Loucy (cell line): ENCODE measurements around the gene SEMA5A.

ENCODE experiments used
- H2AFZ ChIP-seq: fragments of 200-600 bp; sonication (generic); 2 replicates; pipeline ENCODE4 v1.6.0; 2016; ENCODE audit warnings: antibody characterized with exemption, mild to moderate bottlenecking, low read length, moderate library complexity
- H3F3A ChIP-seq: fragments of 200-600 bp; 2 replicates; pipeline ENCODE4 v1.6.0; 2016; ENCODE audit warnings: antibody characterized with exemption, low read depth, mild to moderate bottlenecking
- H3K27me3 ChIP-seq: fragments of 200-600 bp; sonication (generic); 2 replicates; pipeline ENCODE4 v1.6.1; 2014; ENCODE audit warnings: low read length, mild to moderate bottlenecking; ENCODE audit not compliant: insufficient read depth, poor library complexity, severe bottlenecking
- H3K36me3 ChIP-seq: fragments of 200-600 bp; sonication (generic); 2 replicates; pipeline ENCODE4 v1.6.1; 2016; ENCODE audit warnings: low read length; ENCODE audit not compliant: insufficient read depth
- H3K4me1 ChIP-seq: fragments of 200-600 bp; sonication (generic); 2 replicates; pipeline ENCODE4 v1.5.1; 2014; ENCODE audit warnings: low read length, mild to moderate bottlenecking; ENCODE audit not compliant: insufficient read depth, poor library complexity, severe bottlenecking
- H3K4me2 ChIP-seq: fragments of 200-600 bp; sonication (generic); 2 replicates; pipeline ENCODE4 v1.6.0; 2014; ENCODE audit warnings: antibody characterized with exemption, low read length, low read depth, mild to moderate bottlenecking; ENCODE audit not compliant: poor library complexity, severe bottlenecking
- H3K4me3 ChIP-seq: fragments of 200-600 bp; sonication (generic); 2 replicates; pipeline ENCODE4 v1.5.1; 2014; ENCODE audit warnings: low read length, mild to moderate bottlenecking, mixed read lengths; ENCODE audit not compliant: poor library complexity, severe bottlenecking
- H3K79me2 ChIP-seq: fragments of 200-600 bp; sonication (generic); 2 replicates; pipeline ENCODE4 v1.6.1; 2014; ENCODE audit warnings: low read length; ENCODE audit not compliant: insufficient read depth
- H3K9ac ChIP-seq: fragments of 200-600 bp; sonication (generic); 2 replicates; pipeline ENCODE4 v1.6.0; 2014; ENCODE audit warnings: mild to moderate bottlenecking, low read depth, low read length, moderate library complexity; ENCODE audit not compliant: poor library complexity, severe bottlenecking
- H3K9me2 ChIP-seq: fragments of 200-600 bp; sonication (generic); replicated peaks from 2 replicates; pipeline ENCODE4 v1.6.1; 2016; ENCODE audit warnings: low read depth, low read length, mixed read lengths
- H3K9me3 ChIP-seq: fragments of 200-600 bp; sonication (generic); 2 replicates; pipeline ENCODE4 v1.6.1; 2014; ENCODE audit warnings: mild to moderate bottlenecking, antibody characterized with exemption, low read length, low read depth; ENCODE audit not compliant: insufficient read depth
- H4K20me1 ChIP-seq: fragments of 200-600 bp; sonication (generic); 2 replicates; pipeline ENCODE4 v1.6.0; 2014; ENCODE audit warnings: antibody characterized with exemption, low read length, mild to moderate bottlenecking; ENCODE audit not compliant: insufficient read depth, poor library complexity, severe bottlenecking
- EZH2phosphoT487 ChIP-seq: fragments of 200-600 bp; IDR thresholded peaks from 2 replicates; pipeline ENCODE4 v1.6.1; 2018; ENCODE audit warnings: antibody characterized with exemption, mild to moderate bottlenecking, moderate library complexity, borderline replicate concordance
- TF ChIP-seq, protein P1 (sequence below): fragments of 200-600 bp; sonication (generic); conservative IDR thresholded peaks from 2 replicates; pipeline ENCODE4 v1.5.1; 2014; ENCODE audit warnings: mild to moderate bottlenecking, antibody characterized with exemption, low read length

SEMA5A gene

DNA sequence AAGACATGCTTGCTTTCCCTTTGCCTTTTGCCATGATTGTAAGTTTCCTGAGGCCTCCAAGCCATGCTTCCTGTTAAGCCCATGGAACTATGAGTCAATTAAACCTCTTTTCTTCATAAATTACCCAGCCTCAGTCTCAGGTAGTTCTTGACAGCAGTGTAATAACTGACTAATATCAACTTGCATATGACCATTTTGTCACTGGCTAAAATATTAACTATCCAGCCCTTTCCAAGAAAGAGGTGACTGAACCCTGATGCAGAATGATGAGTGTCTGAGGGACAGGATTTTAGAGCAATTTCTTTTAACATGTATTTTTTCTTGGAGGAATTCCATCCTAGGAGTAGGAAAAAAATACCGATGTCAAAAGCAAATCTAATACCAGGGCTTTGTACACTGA, 266.1 kb downstream of the SEMA5A start:
- Histone ChIP-seq H3K4me3 (no peak overlapping the region), H3K36me3 (no peaks in the 10 kb centered on the region), H3K9ac (no peak overlapping the region), H3K27me3 (no peaks in the 10 kb centered on the region), H3K9me3 (peaks cover 3% of the 10 kb centered on the region; the same call in 1 of the 2 replicates), H3K4me2 (no peak overlapping the region), H4K20me1 (no peaks in the 10 kb centered on the region), H2AFZ (no peak overlapping the region), H3F3A (no peaks in the 10 kb centered on the region), H3K79me2 (no peaks in the 10 kb centered on the region), H3K9me2 (no peaks in the 10 kb centered on the region), H3K4me1 (no peaks in the 10 kb centered on the region)
- TF ChIP-seq EZH2phosphoT487: no peak
- TF ChIP-seq, protein P1, sequence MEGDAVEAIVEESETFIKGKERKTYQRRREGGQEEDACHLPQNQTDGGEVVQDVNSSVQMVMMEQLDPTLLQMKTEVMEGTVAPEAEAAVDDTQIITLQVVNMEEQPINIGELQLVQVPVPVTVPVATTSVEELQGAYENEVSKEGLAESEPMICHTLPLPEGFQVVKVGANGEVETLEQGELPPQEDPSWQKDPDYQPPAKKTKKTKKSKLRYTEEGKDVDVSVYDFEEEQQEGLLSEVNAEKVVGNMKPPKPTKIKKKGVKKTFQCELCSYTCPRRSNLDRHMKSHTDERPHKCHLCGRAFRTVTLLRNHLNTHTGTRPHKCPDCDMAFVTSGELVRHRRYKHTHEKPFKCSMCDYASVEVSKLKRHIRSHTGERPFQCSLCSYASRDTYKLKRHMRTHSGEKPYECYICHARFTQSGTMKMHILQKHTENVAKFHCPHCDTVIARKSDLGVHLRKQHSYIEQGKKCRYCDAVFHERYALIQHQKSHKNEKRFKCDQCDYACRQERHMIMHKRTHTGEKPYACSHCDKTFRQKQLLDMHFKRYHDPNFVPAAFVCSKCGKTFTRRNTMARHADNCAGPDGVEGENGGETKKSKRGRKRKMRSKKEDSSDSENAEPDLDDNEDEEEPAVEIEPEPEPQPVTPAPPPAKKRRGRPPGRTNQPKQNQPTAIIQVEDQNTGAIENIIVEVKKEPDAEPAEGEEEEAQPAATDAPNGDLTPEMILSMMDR: no peak

GRCh38 chr5:9278921-9279603, 266.8 kb downstream of the SEMA5A start:
- Histone ChIP-seq H3K9me3 (peaks cover 3% of the 10 kb centered on the region; the same call in 1 of the 2 replicates), H3K4me1 (no peaks in the 10 kb centered on the region), H3K4me2 (no peak overlapping the region), H2AFZ (no peak overlapping the region), H3K9ac (no peak overlapping the region), H3K4me3 (no peak overlapping the region), H3F3A (no peaks in the 10 kb centered on the region), H3K79me2 (no peaks in the 10 kb centered on the region), H3K9me2 (no peaks in the 10 kb centered on the region), H4K20me1 (no peaks in the 10 kb centered on the region), H3K36me3 (no peaks in the 10 kb centered on the region), H3K27me3 (no peaks in the 10 kb centered on the region)
- no peak for TF ChIP-seq EZH2phosphoT487
- TF ChIP-seq, protein P1: no peak

DNA sequence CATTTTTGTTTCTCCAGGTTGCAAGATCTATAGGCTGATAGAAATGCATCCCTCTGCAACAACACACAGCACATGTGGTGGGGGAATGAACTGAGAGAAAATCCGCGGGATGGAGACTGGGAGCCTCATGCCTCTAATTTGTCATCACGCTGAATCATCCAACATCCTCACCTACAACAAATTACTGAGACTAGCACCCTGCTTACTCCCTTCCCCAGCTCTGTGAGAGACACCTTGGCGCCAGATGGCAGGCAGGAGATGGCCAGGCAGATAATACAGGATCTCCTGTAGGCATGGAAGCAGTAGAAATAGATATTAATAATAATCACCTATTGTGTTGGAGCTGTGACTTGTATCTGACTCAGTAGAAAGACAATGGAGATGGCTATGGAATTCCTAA, 276.9 kb downstream of the SEMA5A start:
- no peak for TF ChIP-seq EZH2phosphoT487
- TF ChIP-seq, protein P1: no peak

More for the DNA sequence above, 276.9 kb downstream of the SEMA5A start:
- Histone ChIP-seq H3K4me2 (no peak overlapping the region), H3K36me3 (no peaks in the 10 kb centered on the region), H3K79me2 (no peaks in the 10 kb centered on the region), H4K20me1 (no peaks in the 10 kb centered on the region), H3F3A (no peaks in the 10 kb centered on the region), H3K4me3 (no peak overlapping the region), H3K4me1 (no peaks in the 10 kb centered on the region), H2AFZ (no peak overlapping the region), H3K9me2 (no peaks in the 10 kb centered on the region), H3K27me3 (no peaks in the 10 kb centered on the region), H3K9me3 (no peaks in the 10 kb centered on the region), H3K9ac (no peak overlapping the region)
